Cardiac septum (tissue), 1 donor: Measurements from ENCODE around the gene TCF12. TPM values are rescaled to one million over a fixed set of nuclear protein-coding genes. Genes with fewer than 3 reads are reported as not detected.

Source experiments
- DNase-seq: peaks from one replicate; pipeline ENCODE4 v3.0.0-alpha.2; 2020; ENCODE audit warnings: low spot score
- intact Hi-C: fragments of 100-400 bp; cut with DNase I; formaldehyde crosslinking; loops from one replicate; pipeline ENCODE4 v1.14.0; 2022
- total RNA-seq: library from RNA; stranded (reverse); fragmentation: NEBNext Ultra II Directional; extraction: Animal tissue kit (Norgen Biotek cat#: 25700); gene quantifications from one replicate; pipeline ENCODE4 v1.2.1, GENCODE V29; 2021
- donor health status: DM: no; HTN: no; CAD: no.

Gene TCF12
- total RNA-seq, 1 donor from 2014 or later = 57.3 TPM

- intact Hi-C loops = no loop called here
- no peak for DNase-seq
Measured at GRCh38 chr15:57286446-57287122, 368.1 kb downstream of the TCF12 start.

GRCh38 chr15:57287123-57287521 lies 368.7 kb downstream of the TCF12 start:
- no peak for DNase-seq
- intact Hi-C loops = no loop called here

GRCh38 chr15:57288926-57289580 lies 370.6 kb downstream of the TCF12 start:
- no peak for DNase-seq
- intact Hi-C loops = no loop called here

- intact Hi-C loops = no loop called here
- DNase-seq = no peak
Measured at GRCh38 chr15:57290187-57290586, 371.7 kb downstream of the TCF12 start.

GRCh38 chr15:57290826-57291225 lies 372.4 kb downstream of the TCF12 start:
- intact Hi-C loops = no loop called here

GRCh38 chr15:57296473-57297162 lies 378.2 kb downstream of the TCF12 start:
- no peak for DNase-seq
- intact Hi-C loops = no loop called here

More at GRCh38 chr15:57290826-57291225, 372.4 kb downstream of the TCF12 start:
- no peak for DNase-seq

- DNase-seq = no peak
- intact Hi-C loops = no loop called here
Measured at GRCh38 chr15:57297163-57297593, 378.7 kb downstream of the TCF12 start.

- intact Hi-C loops = no loop called here
- DNase-seq = no peak
Measured at GRCh38 chr15:57297630-57298029, 379.2 kb downstream of the TCF12 start.

- intact Hi-C loops = no loop called here
- DNase-seq = no peak
Measured at GRCh38 chr15:57298204-57298603, 379.8 kb downstream of the TCF12 start.

- no peak for DNase-seq
- intact Hi-C loops = no loop called here
Measured at GRCh38 chr15:57298843-57299550, 380.6 kb downstream of the TCF12 start.

- intact Hi-C loops = loop anchor here (10.0 kb wide), 1 partner anchor 387 kb away; the partner anchor contains the start of gene TCF12
- DNase-seq = no peak
Measured at GRCh38 chr15:57301307-57301706, 382.9 kb downstream of the TCF12 start.

GRCh38 chr15:57302640-57303257 lies 384.3 kb downstream of the TCF12 start:
- no peak for DNase-seq
- intact Hi-C loops = loop anchor here (10.0 kb wide), 1 partner anchor 388 kb away; the partner anchor contains the start of gene TCF12

GRCh38 chr15:57305009-57305408 lies 386.6 kb downstream of the TCF12 start:
- intact Hi-C loops = loop anchor here (5.0 to 10.0 kb wide), 3 partner anchors 390 to 813 kb away; partner anchors contain the start of gene TCF12
- DNase-seq = no peak

- peak; percentile 94 for DNase-seq
- intact Hi-C loops = loop anchor here (1.0 to 10.0 kb wide), 4 partner anchors 160 to 814 kb away; partner anchors contain the start of gene TCF12
Measured at GRCh38 chr15:57306161-57306943, 387.9 kb downstream of the TCF12 start.

- intact Hi-C loops = loop anchor here (1.0 to 10.0 kb wide), 4 partner anchors 161 to 815 kb away; partner anchors contain the start of gene TCF12
- DNase-seq = no peak
Measured at GRCh38 chr15:57306944-57307411, 388.5 kb downstream of the TCF12 start.

- no peak for DNase-seq
- intact Hi-C loops = loop anchor here (5.0 to 10.0 kb wide), 3 partner anchors 393 to 815 kb away; partner anchors contain the start of gene TCF12
Measured at GRCh38 chr15:57307527-57308169, 389.2 kb downstream of the TCF12 start.

- intact Hi-C loops = loop anchor here (5.0 to 10.0 kb wide), 3 partner anchors 393 to 816 kb away; partner anchors contain the start of gene TCF12
- DNase-seq = no peak
Measured at GRCh38 chr15:57308170-57308545, 389.7 kb downstream of the TCF12 start.
